Gastrocnemius medialis (tissue), 4 donors: ENCODE data around the gene TRPV6.

ENCODE experiments used
- CTCF ChIP-seq, 5 experiments: fragments of 450-650 bp in 3 of 5; fragments of 200-600 bp in 2 of 5; sonication (generic) in 2 of 5; IDR thresholded peaks in 4 of 5; conservative IDR thresholded peaks in 1 of 5; 1 replicate in 4 of 5; 2 replicates in 1 of 5; pipeline ENCODE4 v1.5.1; 2016 to 2019; ENCODE audit warnings: antibody characterized with exemption in 5 of 5, mild to moderate bottlenecking in 3 of 5, moderate library complexity in 3 of 5
- POLR2A ChIP-seq, 2 donors: fragments of 450-650 bp; IDR thresholded peaks; one replicate each; pipeline ENCODE4 v1.6.1; 2017; ENCODE audit warnings: antibody characterized with exemption in 2 of 2, mild to moderate bottlenecking in 2 of 2, moderate library complexity in 2 of 2

- TF ChIP-seq POLR2A (IDR thresholded peaks at IDR 0.05) (no peak), CTCF (IDR thresholded peaks at IDR 0.05 in 4 of 5, conservative IDR thresholded peaks at IDR 0.05 in 1 of 5) (no peak)
Observed at GRCh38 chr7:142832417-142832816, 53.1 kb downstream of the TRPV6 start.
